OCI-LY7 (cell line): Measurements from ENCODE around the gene NFX1. TPM values are rescaled to one million over a fixed set of nuclear protein-coding genes. Genes with fewer than 3 reads are reported as not detected.

Experiments used
- BruUV-seq: library from RNA; stranded (reverse); fragments of 400-500 nt; replicated peaks from 2 replicates; lab custom pipeline; 2021; lab: Mats Ljungman, UMichigan
- CTCF ChIA-PET: fragments of 300-600 bp; sonication (Branson Sonifier 250); formaldehyde crosslinking; loops from one replicate; lab custom pipeline; 2022; ENCODE audit warnings: antibody characterized with exemption; ENCODE audit not compliant: unreplicated experiment; lab: Charles Lee
- POLR2A ChIA-PET: fragments of 300-600 bp; sonication (Branson Sonifier 250); formaldehyde crosslinking; loops from one replicate; lab custom pipeline; 2022; ENCODE audit warnings: antibody characterized with exemption; lab: Charles Lee
- DNase-seq: peaks from one replicate; pipeline ENCODE4 v3.0.0-alpha.2; 2015; ENCODE audit warnings: low spot score
- H2AFZ ChIP-seq: fragments of 200-600 bp; sonication (generic), shearing (Covaris generic); 2 replicates; pipeline ENCODE4 v1.6.1; 2014; ENCODE audit warnings: mild to moderate bottlenecking, antibody characterized with exemption, low read length, moderate library complexity
- H3K27ac ChIP-seq: fragments of 200-600 bp; sonication (generic); 2 replicates; pipeline ENCODE4 v1.5.1; 2014; ENCODE audit warnings: mixed run types, low read depth, mild to moderate bottlenecking, moderate library complexity, low read length, inconsistent platforms; ENCODE audit not compliant: poor library complexity, severe bottlenecking
- H3K36me3 ChIP-seq: fragments of 200-600 bp; sonication (generic); 2 replicates; pipeline ENCODE4 v1.6.1; 2014; ENCODE audit warnings: mild to moderate bottlenecking, antibody characterized with exemption, low read length, moderate library complexity, mixed read lengths; ENCODE audit not compliant: insufficient read depth
- H3K4me1 ChIP-seq: fragments of 200-600 bp; sonication (generic); 2 replicates; pipeline ENCODE4 v1.5.1; 2014; ENCODE audit warnings: mild to moderate bottlenecking, low read length; ENCODE audit not compliant: insufficient read depth, poor library complexity, severe bottlenecking
- H3K4me2 ChIP-seq: fragments of 200-600 bp; sonication (generic); 2 replicates; pipeline ENCODE4 v1.6.1; 2014; ENCODE audit warnings: mild to moderate bottlenecking, low read length
- H3K4me3 ChIP-seq: fragments of 200-600 bp; sonication (generic); 2 replicates; pipeline ENCODE4 v1.5.1; 2014; ENCODE audit warnings: mild to moderate bottlenecking, low read depth, low read length; ENCODE audit not compliant: poor library complexity, severe bottlenecking
- H3K79me2 ChIP-seq: fragments of 200-600 bp; sonication (generic); 2 replicates; pipeline ENCODE4 v1.6.1; 2016; ENCODE audit warnings: low read depth, mild to moderate bottlenecking, low read length, moderate library complexity, mixed read lengths; ENCODE audit not compliant: insufficient read depth
- H3K9me2 ChIP-seq: fragments of 200-600 bp; sonication (generic); 2 replicates; pipeline ENCODE4 v1.6.1; 2016; ENCODE audit warnings: mild to moderate bottlenecking, low read length, mixed read lengths; ENCODE audit not compliant: insufficient read depth
- H3K9me3 ChIP-seq: fragments of 200-600 bp; sonication (generic); 2 replicates; pipeline ENCODE4 v1.6.1; 2014; ENCODE audit warnings: mild to moderate bottlenecking, mixed run types, low read length, mixed read lengths
- H4K20me1 ChIP-seq: fragments of 200-600 bp; sonication (generic); 2 replicates; pipeline ENCODE4 v1.6.1; 2014; ENCODE audit warnings: mild to moderate bottlenecking, antibody characterized with exemption, low read length, moderate library complexity, mixed read lengths; ENCODE audit not compliant: insufficient read depth
- CTCF ChIP-seq: fragments of 200-600 bp; sonication (generic); conservative IDR thresholded peaks from 2 replicates; pipeline ENCODE4 v1.5.1; 2014; ENCODE audit warnings: mild to moderate bottlenecking, antibody characterized with exemption, low read length, moderate library complexity, mixed read lengths
- EZH2phosphoT487 ChIP-seq: fragments of 200-600 bp; sonication (generic); IDR thresholded peaks from 2 replicates; pipeline ENCODE4 v1.6.1; 2018; ENCODE audit warnings: low read depth, borderline replicate concordance, mild to moderate bottlenecking, mixed run types, antibody characterized with exemption, low read length, moderate library complexity, mixed read lengths
- intact Hi-C: fragments of 100-400 bp; cut with micrococcal nuclease; formaldehyde crosslinking; loops from one replicate; pipeline ENCODE4 v1.10.0; 2022; ENCODE audit not compliant: unreplicated experiment
- total RNA-seq, 2 experiments: library from RNA; depleted of rRNA in 1 of 2; stranded (reverse); fragments of >200 nt in 1 of 2; shearing (Covaris generic) in 1 of 2; gene quantifications; 2 replicates each; pipeline ENCODE4 v1.2.3, GENCODE V29; 2014 to 2022

NFX1 gene
- total RNA-seq, 2 experiments from 2014 or later: 32.3 to 58.3 TPM

DNA sequence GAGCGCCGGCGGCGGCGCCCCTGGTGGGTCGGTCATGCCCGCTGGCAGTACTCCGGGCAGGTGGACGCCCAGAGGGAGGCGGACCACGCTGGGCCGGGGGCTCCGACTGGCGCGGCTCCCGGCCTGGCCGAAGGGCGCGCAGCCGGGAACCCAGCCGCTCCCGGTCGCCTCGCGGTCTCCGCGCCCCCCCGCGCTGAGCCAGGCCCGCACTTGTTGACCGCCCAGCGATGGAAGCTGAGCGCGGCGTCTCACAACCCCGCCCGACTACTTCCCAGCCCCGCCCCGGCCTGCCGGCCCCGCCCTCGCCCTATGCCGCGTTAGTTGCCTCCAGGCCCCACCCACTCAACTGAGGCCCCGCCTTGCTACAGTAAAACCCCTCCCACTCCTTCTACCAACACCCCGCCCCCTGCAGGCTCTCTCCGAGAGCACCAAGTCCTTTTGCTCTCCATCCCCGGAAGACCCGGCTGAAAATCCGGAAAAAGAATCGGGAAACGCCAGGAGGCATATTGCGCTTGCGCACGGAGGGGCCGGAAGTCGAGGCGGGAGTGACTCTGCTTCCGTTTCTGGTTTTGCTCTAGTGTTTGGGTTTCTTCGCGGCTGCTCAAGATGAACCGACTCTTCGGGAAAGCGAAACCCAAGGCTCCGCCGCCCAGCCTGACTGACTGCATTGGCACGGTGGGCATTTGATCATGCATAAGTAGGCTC is 25.7 kb upstream of the NFX1 start, which contains the start of the genes BAG1 and CHMP5:
Gene BAG1 (minus strand): TSS at position 236 of the 705 bp plus-strand sequence.
Gene CHMP5 (plus strand): TSS at position 577 of the 705 bp plus-strand sequence. CDS start 30 bp downstream, at position 607.
- H3K36me3 ChIP-seq: peaks cover 65% of the 10 kb centered on the region
- CTCF ChIA-PET: interaction anchor here (0.6 kb wide), 1 partner anchor 18 kb away, joined by 3 read pairs; no protein-coding TSS in a partner anchor
- DNase-seq: peak; percentile 99
- H3K9me3 ChIP-seq: no peaks in the 10 kb centered on the region
- POLR2A ChIA-PET: interaction anchor here (1.2 to 1.7 kb wide), 2 partner anchors 17 to 25 kb away, joined by 3 to 5 read pairs; partner anchors contain the start of gene NFX1
- H3K4me1 ChIP-seq: peaks cover 12% of the 10 kb centered on the region
- H3K27ac ChIP-seq: peak within 1 kb of the TSS; percentile 32
- H3K4me3 ChIP-seq: peak within 1 kb of the TSS; percentile 77
- no TSS peak for BruUV-seq
- H2AFZ ChIP-seq: peak within 1 kb of the TSS; percentile 47; the same call in 1 of the 2 replicates
- H3K4me2 ChIP-seq: peak within 1 kb of the TSS; percentile 98
- TF ChIP-seq EZH2phosphoT487 (no peak), CTCF (no peak)
- H3K9me2 ChIP-seq: no peaks in the 10 kb centered on the region
- intact Hi-C loops: loop anchor here (1.0 kb wide), 2 partner anchors 26 to 33 kb away; partner anchors contain the start of gene NFX1
- peaks cover 33% of the 10 kb centered on the region for H3K79me2 ChIP-seq
- no peaks in the 10 kb centered on the region for H4K20me1 ChIP-seq

GRCh38 chr9:33265211-33265865 is 25.0 kb upstream of the NFX1 start:
- Histone ChIP-seq H2AFZ (no peak overlapping the region), H3K36me3 (peaks cover 64% of the 10 kb centered on the region), H3K4me1 (peaks cover 12% of the 10 kb centered on the region), H3K4me3 (peak overlapping the region; percentile 77), H3K4me2 (peak overlapping the region; percentile 81), H3K27ac (no peak overlapping the region), H3K9me3 (no peaks in the 10 kb centered on the region), H3K9me2 (no peaks in the 10 kb centered on the region), H3K79me2 (peaks cover 33% of the 10 kb centered on the region), H4K20me1 (no peaks in the 10 kb centered on the region)
- CTCF ChIA-PET: no interaction called here
- DNase-seq: no peak
- TSS peak; percentile 70 for BruUV-seq
- intact Hi-C loops: no loop called here
- POLR2A ChIA-PET: interaction anchor here (1.4 kb wide), 1 partner anchor 33 kb away, joined by 3 read pairs; no protein-coding TSS in a partner anchor
- no peak for TF ChIP-seq CTCF
- no peak for TF ChIP-seq EZH2phosphoT487
